Measurements from ENCODE around the gene SERPINB2.
A peak's percentile ranks its signal among the peaks of the same experiment; 100 is the strongest.

SERPINB2 gene

DNA sequence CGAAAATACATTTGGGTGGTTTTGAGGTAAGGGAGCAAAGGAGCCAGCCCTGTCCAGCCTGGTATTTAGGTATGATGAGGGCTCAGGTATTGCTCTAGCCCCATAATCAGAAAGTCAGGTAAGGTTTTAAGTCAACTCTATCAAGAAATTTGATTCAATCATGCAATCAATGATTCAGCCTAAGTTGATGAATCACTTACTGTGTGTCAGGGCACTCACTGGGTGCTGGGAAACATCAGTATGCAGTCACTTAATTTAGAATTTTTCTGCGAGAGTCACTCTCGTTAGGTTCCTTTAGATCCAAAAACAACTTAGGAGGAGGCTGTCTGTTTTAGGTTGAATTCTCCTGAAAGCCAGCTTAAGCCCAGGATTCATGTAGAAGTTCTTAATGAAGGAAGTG, 17.7 kb upstream of the SERPINB2 start:
- TF ChIP-seq, protein P1, sequence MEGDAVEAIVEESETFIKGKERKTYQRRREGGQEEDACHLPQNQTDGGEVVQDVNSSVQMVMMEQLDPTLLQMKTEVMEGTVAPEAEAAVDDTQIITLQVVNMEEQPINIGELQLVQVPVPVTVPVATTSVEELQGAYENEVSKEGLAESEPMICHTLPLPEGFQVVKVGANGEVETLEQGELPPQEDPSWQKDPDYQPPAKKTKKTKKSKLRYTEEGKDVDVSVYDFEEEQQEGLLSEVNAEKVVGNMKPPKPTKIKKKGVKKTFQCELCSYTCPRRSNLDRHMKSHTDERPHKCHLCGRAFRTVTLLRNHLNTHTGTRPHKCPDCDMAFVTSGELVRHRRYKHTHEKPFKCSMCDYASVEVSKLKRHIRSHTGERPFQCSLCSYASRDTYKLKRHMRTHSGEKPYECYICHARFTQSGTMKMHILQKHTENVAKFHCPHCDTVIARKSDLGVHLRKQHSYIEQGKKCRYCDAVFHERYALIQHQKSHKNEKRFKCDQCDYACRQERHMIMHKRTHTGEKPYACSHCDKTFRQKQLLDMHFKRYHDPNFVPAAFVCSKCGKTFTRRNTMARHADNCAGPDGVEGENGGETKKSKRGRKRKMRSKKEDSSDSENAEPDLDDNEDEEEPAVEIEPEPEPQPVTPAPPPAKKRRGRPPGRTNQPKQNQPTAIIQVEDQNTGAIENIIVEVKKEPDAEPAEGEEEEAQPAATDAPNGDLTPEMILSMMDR (conservative IDR thresholded peaks at IDR 0.05; ENCODE audit: low read depth): no peak
- ChIA-PET CTCF (no interaction called here), POLR2A (ENCODE audit: low non-redundant PET) (no interaction called here)
- H3K27ac ChIP-seq: peak overlapping the region; percentile 57; the same call in 1 of the 2 replicates
- peak; percentile 68 for DNase-seq (ENCODE audit: low spot score)

DNA sequence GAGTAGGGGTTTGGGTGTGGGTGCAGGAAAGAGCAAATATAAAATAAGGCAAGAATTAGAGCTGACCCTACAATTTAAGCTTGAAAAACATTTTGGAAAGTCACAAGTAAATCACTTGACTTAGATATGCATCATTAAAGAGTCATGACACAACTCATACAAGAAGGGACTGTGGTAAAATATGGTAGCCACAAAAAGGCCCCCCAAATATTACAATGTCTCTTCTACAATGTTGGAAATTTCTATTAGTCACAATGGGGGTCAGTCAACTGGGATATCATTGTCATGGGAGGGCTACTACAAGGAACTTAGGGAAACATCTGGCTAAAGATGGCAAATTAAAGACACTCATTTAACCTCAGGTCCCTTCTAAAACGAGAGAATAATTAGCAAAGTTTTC, 15.7 kb upstream of the SERPINB2 start:
- CTCF ChIA-PET: interaction anchor here (0.9 kb wide), 1 partner anchor 293 kb away, joined by 3 read pairs; no protein-coding TSS in a partner anchor
- no peak for DNase-seq (ENCODE audit: low spot score)
- POLR2A ChIA-PET (ENCODE audit: low non-redundant PET): interaction anchor here (1.0 kb wide), 1 partner anchor 99 kb away, joined by 3 read pairs; no protein-coding TSS in a partner anchor
- TF ChIP-seq, protein P1 (conservative IDR thresholded peaks at IDR 0.05; ENCODE audit: low read depth): no peak
- H3K27ac ChIP-seq: no peak overlapping the region

DNA sequence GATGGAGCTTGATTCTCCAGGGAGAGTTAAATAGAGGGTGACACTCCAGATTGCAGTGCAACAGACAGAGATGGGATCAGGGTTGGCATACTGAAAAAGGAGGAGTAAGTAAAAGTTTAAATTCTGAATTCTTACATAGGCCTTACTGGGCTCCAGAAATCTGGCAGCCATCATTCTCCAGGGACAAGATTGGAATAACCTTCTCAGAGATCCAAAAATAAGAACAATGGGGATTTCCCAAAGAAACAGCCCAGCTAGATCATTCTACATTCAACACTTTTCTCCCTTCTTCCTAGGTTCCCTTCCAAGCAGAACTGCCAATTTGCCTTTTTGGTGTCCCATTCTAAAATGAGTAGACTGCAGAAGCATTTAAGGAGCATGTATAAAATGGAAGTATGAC, 14.9 kb upstream of the SERPINB2 start:
- CTCF ChIA-PET: no interaction called here
- POLR2A ChIA-PET (ENCODE audit: low non-redundant PET): no interaction called here

DNA sequence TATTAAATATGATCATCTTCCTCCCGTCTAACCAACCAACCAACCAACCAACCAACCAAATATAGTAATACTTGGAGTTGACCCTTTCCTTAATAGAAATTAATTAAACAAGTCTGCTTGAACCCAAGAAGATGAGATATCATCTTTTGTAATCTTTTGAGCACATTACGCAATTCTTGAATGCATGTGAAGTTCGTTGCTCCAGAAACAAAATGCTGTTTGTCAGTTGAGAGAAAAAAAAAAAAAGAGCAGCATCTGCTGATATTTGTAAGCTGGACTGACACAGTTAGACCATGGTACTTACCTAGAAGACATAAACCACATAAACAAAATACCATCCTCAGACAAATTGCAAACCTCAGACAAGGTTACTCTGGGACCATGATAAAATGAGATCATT, 9.2 kb upstream of the SERPINB2 start:
- TF ChIP-seq, protein P1 (conservative IDR thresholded peaks at IDR 0.05; ENCODE audit: low read depth): no peak
- DNase-seq (ENCODE audit: low spot score): no peak
- CTCF ChIA-PET: interaction anchor here (0.5 kb wide), 1 partner anchor 20 kb away, joined by 3 read pairs; no protein-coding TSS in a partner anchor
- POLR2A ChIA-PET (ENCODE audit: low non-redundant PET): no interaction called here
- H3K27ac ChIP-seq: no peak overlapping the region

More for the DNA sequence above, 14.9 kb upstream of the SERPINB2 start:
- TF ChIP-seq, protein P1 (conservative IDR thresholded peaks at IDR 0.05; ENCODE audit: low read depth): no peak
- H3K27ac ChIP-seq: no peak overlapping the region
- DNase-seq (ENCODE audit: low spot score): no peak

DNA sequence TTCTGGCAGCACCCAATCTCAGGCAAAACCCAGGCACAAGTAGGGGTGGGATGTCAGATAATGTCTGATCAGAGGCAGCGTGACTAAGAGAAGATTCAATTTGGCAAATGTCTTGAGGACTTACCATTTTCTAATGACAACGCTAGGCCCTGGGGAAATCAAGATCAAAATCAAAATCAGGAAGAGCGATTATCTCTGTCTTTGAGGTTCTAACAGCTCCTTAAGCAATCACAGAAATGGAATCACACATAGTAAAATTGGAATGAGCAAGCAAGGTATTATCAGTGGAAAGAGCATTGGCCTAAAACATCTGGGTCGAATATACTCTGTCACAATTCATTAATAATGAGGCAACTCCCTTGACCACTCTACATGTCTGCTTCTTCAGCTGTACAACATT, 8.6 kb upstream of the SERPINB2 start:
- CTCF ChIA-PET: interaction anchor here (0.6 kb wide), 1 partner anchor 183 kb away, joined by 3 read pairs; no protein-coding TSS in a partner anchor
- TF ChIP-seq, protein P1 (conservative IDR thresholded peaks at IDR 0.05; ENCODE audit: low read depth): no peak
- no peak overlapping the region for H3K27ac ChIP-seq
- DNase-seq (ENCODE audit: low spot score): no peak
- POLR2A ChIA-PET (ENCODE audit: low non-redundant PET): no interaction called here

DNA sequence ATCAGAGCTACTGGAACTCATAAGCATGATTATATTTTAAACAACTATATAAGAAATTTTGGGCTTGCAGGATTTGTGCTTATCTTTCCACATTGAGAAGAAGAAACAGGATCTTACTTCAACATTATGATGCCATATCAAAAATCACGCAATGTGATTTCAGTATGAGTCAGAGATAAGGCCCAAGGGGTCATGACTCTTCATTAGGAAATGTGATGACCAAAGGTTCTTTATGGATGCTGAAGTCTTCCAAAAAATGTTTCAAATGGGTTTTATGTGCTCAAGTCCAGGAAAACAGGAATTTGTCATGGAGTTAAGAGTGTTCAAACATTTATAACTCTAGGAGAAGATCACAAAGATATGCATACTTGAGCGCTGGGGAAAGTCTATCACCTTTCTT, 7.8 kb upstream of the SERPINB2 start:
- POLR2A ChIA-PET (ENCODE audit: low non-redundant PET): no interaction called here
- TF ChIP-seq, protein P1 (conservative IDR thresholded peaks at IDR 0.05; ENCODE audit: low read depth): no peak
- H3K27ac ChIP-seq: no peak overlapping the region
- CTCF ChIA-PET: no interaction called here
- no peak for DNase-seq (ENCODE audit: low spot score)

Measured in RWPE1 (cell line).